Measurements from ENCODE around the gene ZBED6.

The ZBED6 gene

GRCh38 chr1:203763505-203763904 is 31.9 kb upstream of the ZBED6 start:
- Histone ChIP-seq H3K9ac (ENCODE audit: low read length in 5 of 5) (no peak overlapping the region), H3K4me1 (ENCODE audit: control insufficient read depth in 5 of 5, insufficient read depth in 5 of 5, low read length in 5 of 5) (peaks cover 0 to 4% (median 3%) of the 10 kb centered on the region in 5 donors), H3K27me3 (ENCODE audit: control insufficient read depth in 5 of 5, insufficient read depth in 4 of 5, low read length in 5 of 5) (no peaks in the 10 kb centered on the region), H3K36me3 (ENCODE audit: control insufficient read depth in 5 of 5, insufficient read depth in 5 of 5, low read length in 5 of 5) (no peaks in the 10 kb centered on the region), H3K4me3 (ENCODE audit: low read depth in 1 of 5, low read length in 5 of 5) (no peak overlapping the region), H3K27ac (ENCODE audit: low read depth, low read length) (no peak overlapping the region), H3K9me3 (ENCODE audit: control insufficient read depth in 5 of 5, low read length in 5 of 5) (no peaks in the 10 kb centered on the region)

GRCh38 chr1:203764105-203765028 is 31.1 kb upstream of the ZBED6 start:
- Histone ChIP-seq H3K4me1 (ENCODE audit: control insufficient read depth in 5 of 5, insufficient read depth in 5 of 5, low read length in 5 of 5) (peaks cover 0 to 10% (median 9%) of the 10 kb centered on the region in 5 donors), H3K4me3 (ENCODE audit: low read depth in 1 of 5, low read length in 5 of 5) (no peak overlapping the region), H3K27me3 (ENCODE audit: control insufficient read depth in 5 of 5, insufficient read depth in 4 of 5, low read length in 5 of 5) (no peaks in the 10 kb centered on the region), H3K27ac (ENCODE audit: low read depth, low read length) (no peak overlapping the region), H3K9me3 (ENCODE audit: control insufficient read depth in 5 of 5, low read length in 5 of 5) (no peaks in the 10 kb centered on the region), H3K36me3 (ENCODE audit: control insufficient read depth in 5 of 5, insufficient read depth in 5 of 5, low read length in 5 of 5) (no peaks in the 10 kb centered on the region), H3K9ac (ENCODE audit: low read length in 5 of 5) (no peak overlapping the region)

GRCh38 chr1:203765029-203765837 is 30.2 kb upstream of the ZBED6 start, which contains the start of gene LAX1:
Gene LAX1, plus strand, starts transcription at chr1:203765183. Its CDS starts 383 bp downstream, at chr1:203765566.
- Histone ChIP-seq H3K4me3 (ENCODE audit: low read depth in 1 of 5, low read length in 5 of 5) (peak within 1 kb of the TSS in 2 of 5 donors; percentile 1 to 20), H3K27ac (ENCODE audit: low read depth, low read length) (no peak within 1 kb of the TSS), H3K36me3 (ENCODE audit: control insufficient read depth in 5 of 5, insufficient read depth in 5 of 5, low read length in 5 of 5) (no peaks in the 10 kb centered on the region), H3K9me3 (ENCODE audit: control insufficient read depth in 5 of 5, low read length in 5 of 5) (no peaks in the 10 kb centered on the region), H3K27me3 (ENCODE audit: control insufficient read depth in 5 of 5, insufficient read depth in 4 of 5, low read length in 5 of 5) (no peaks in the 10 kb centered on the region), H3K9ac (ENCODE audit: low read length in 5 of 5) (no peak within 1 kb of the TSS), H3K4me1 (ENCODE audit: control insufficient read depth in 5 of 5, insufficient read depth in 5 of 5, low read length in 5 of 5) (peaks cover 2 to 14% (median 14%) of the 10 kb centered on the region in 5 donors)

- no peaks in the 10 kb centered on the region for H3K9me3 ChIP-seq (ENCODE audit: control insufficient read depth in 5 of 5, low read length in 5 of 5)
- no peak overlapping the region for H3K9ac ChIP-seq (ENCODE audit: low read length in 5 of 5)
- peaks cover 2 to 24% (median 14%) of the 10 kb centered on the region in 5 donors for H3K4me1 ChIP-seq (ENCODE audit: control insufficient read depth in 5 of 5, insufficient read depth in 5 of 5, low read length in 5 of 5)
- no peaks in the 10 kb centered on the region for H3K36me3 ChIP-seq (ENCODE audit: control insufficient read depth in 5 of 5, insufficient read depth in 5 of 5, low read length in 5 of 5)
- no peak overlapping the region for H3K4me3 ChIP-seq (ENCODE audit: low read depth in 1 of 5, low read length in 5 of 5)
- no peaks in the 10 kb centered on the region for H3K27me3 ChIP-seq (ENCODE audit: control insufficient read depth in 5 of 5, insufficient read depth in 4 of 5, low read length in 5 of 5)
- no peak overlapping the region for H3K27ac ChIP-seq (ENCODE audit: low read depth, low read length)
Measured at GRCh38 chr1:203768256-203768655, 27.2 kb upstream of the ZBED6 start.

DNA sequence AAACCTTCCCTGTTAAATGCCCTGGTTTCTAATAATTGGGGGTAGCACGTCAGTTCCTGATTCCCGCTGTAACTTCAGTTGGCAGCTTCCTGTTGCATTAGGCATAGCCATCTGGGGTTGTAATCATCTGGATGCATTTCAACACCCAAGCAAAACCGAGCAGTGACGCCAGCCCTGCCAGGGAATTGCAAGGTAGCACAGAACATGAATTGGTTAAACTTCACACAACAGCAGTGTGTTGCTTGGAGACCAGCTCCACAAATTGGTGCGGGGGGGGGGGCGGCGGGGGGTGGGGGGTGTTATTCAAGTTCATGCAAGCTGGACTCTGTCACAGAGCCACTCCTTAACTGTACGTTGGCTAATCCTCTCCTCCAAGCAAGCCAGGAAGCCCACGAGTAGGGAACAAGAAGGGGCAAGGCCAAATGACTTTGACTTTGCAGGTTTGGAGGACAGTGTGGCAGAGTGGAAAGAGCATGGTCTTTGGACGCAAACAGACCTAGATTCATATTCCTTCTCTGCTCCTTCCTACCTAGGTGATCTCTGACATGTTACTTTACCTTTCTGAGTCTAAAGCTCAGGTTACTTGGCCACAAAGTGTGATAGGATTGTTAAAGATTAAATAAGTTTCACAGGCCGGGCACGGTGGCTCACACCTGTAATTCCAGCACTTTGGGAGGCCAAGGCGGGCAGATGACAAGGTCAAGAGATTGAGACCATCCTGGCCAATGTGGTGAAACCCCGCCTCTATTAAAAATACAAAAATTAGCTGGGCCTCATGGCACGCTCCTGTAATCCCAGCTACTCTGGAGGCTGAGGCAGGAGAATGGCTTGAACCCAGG is 25.7 kb upstream of the ZBED6 start:
- H3K36me3 ChIP-seq (ENCODE audit: control insufficient read depth in 5 of 5, insufficient read depth in 5 of 5, low read length in 5 of 5) = no peaks in the 10 kb centered on the region
- H3K27me3 ChIP-seq (ENCODE audit: control insufficient read depth in 5 of 5, insufficient read depth in 4 of 5, low read length in 5 of 5) = no peaks in the 10 kb centered on the region
- no peak overlapping the region for H3K9ac ChIP-seq (ENCODE audit: low read length in 5 of 5)
- H3K4me3 ChIP-seq (ENCODE audit: low read depth in 1 of 5, low read length in 5 of 5) = peak overlapping the region in 3 of 5 donors; percentile 32 to 38 (median 36)
- H3K4me1 ChIP-seq (ENCODE audit: control insufficient read depth in 5 of 5, insufficient read depth in 5 of 5, low read length in 5 of 5) = peaks cover 2 to 24% (median 14%) of the 10 kb centered on the region in 5 donors
- no peaks in the 10 kb centered on the region for H3K9me3 ChIP-seq (ENCODE audit: control insufficient read depth in 5 of 5, low read length in 5 of 5)
- no peak overlapping the region for H3K27ac ChIP-seq (ENCODE audit: low read depth, low read length)

DNA sequence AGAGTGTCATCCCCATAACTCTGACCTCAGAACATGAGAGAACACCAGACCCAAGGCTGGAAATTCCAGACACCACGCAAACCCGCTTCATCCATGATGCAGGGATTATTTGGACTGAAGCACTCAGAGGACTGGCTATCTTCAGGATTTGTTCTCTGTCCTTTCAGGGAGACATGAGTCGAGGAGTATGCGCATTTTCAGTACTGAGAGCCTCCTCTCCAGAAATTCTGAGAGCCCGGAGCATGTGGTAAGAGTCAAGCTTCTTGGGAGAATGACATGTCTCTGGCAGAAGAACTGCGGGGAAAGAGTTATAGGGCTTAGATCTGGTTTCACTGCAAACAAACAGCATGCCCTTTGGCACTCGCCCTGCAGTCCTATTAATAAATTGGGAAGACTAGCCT is 23.5 kb upstream of the ZBED6 start:
- Histone ChIP-seq H3K9ac (ENCODE audit: low read length in 5 of 5) (no peak overlapping the region), H3K27ac (ENCODE audit: low read depth, low read length) (no peak overlapping the region), H3K27me3 (ENCODE audit: control insufficient read depth in 5 of 5, insufficient read depth in 4 of 5, low read length in 5 of 5) (no peaks in the 10 kb centered on the region), H3K9me3 (ENCODE audit: control insufficient read depth in 5 of 5, low read length in 5 of 5) (no peaks in the 10 kb centered on the region), H3K36me3 (ENCODE audit: control insufficient read depth in 5 of 5, insufficient read depth in 5 of 5, low read length in 5 of 5) (no peaks in the 10 kb centered on the region), H3K4me3 (ENCODE audit: low read depth in 1 of 5, low read length in 5 of 5) (no peak overlapping the region), H3K4me1 (ENCODE audit: control insufficient read depth in 5 of 5, insufficient read depth in 5 of 5, low read length in 5 of 5) (peaks cover 2 to 24% (median 14%) of the 10 kb centered on the region in 5 donors)

DNA sequence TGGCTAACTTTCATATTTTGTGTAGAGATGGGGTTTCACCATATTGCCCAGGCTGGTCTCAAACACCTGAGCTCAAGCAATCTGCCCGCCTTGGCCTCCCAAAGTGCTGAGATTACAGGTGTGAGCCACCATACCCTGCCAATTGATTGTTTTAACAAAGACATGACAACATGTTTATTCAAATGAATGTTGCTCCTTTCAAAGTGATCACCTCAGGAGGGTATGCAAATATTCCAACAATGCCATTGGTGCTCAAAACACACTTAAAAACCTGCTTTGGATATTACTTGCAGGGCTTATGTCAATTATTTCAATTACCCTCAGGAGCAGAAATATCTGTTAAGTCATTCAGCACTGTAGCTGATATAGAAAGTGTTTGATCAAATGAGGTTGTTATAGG is 22.6 kb upstream of the ZBED6 start:
- H3K9me3 ChIP-seq (ENCODE audit: control insufficient read depth in 5 of 5, low read length in 5 of 5) = no peaks in the 10 kb centered on the region
- H3K4me1 ChIP-seq (ENCODE audit: control insufficient read depth in 5 of 5, insufficient read depth in 5 of 5, low read length in 5 of 5) = peaks cover 2 to 24% (median 14%) of the 10 kb centered on the region in 5 donors
- no peak overlapping the region for H3K4me3 ChIP-seq (ENCODE audit: low read depth in 1 of 5, low read length in 5 of 5)

DNA sequence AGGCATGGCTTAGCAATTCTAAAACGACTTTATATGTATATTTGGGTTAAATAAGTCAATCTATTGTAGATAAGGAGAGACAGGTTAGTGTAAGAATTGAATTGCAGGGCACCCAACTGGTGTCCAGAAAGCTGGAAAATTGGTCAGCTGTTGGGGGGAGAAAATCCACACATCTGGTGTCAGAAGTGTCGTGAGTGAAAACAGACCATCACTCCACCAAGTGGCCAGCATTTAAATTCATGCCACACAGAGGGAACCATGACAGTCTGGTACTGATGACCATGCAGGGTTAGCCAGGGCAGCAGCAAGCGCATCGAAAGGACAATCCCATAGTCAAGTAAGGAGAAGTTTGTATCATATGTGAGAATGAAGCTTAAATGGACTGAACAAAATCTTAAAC is 18.8 kb upstream of the ZBED6 start:
- no peaks in the 10 kb centered on the region for H3K9me3 ChIP-seq (ENCODE audit: control insufficient read depth in 5 of 5, low read length in 5 of 5)
- H3K4me1 ChIP-seq (ENCODE audit: control insufficient read depth in 5 of 5, insufficient read depth in 5 of 5, low read length in 5 of 5) = peaks cover 0 to 8% (median 0%) of the 10 kb centered on the region in 5 donors
- no peak overlapping the region for H3K9ac ChIP-seq (ENCODE audit: low read length in 5 of 5)
- H3K27me3 ChIP-seq (ENCODE audit: control insufficient read depth in 5 of 5, insufficient read depth in 4 of 5, low read length in 5 of 5) = no peaks in the 10 kb centered on the region
- no peaks in the 10 kb centered on the region for H3K36me3 ChIP-seq (ENCODE audit: control insufficient read depth in 5 of 5, insufficient read depth in 5 of 5, low read length in 5 of 5)
- H3K4me3 ChIP-seq (ENCODE audit: low read depth in 1 of 5, low read length in 5 of 5) = no peak overlapping the region
- no peak overlapping the region for H3K27ac ChIP-seq (ENCODE audit: low read depth, low read length)

More for the DNA sequence above, 22.6 kb upstream of the ZBED6 start:
- Histone ChIP-seq H3K36me3 (ENCODE audit: control insufficient read depth in 5 of 5, insufficient read depth in 5 of 5, low read length in 5 of 5) (no peaks in the 10 kb centered on the region), H3K27me3 (ENCODE audit: control insufficient read depth in 5 of 5, insufficient read depth in 4 of 5, low read length in 5 of 5) (no peaks in the 10 kb centered on the region), H3K27ac (ENCODE audit: low read depth, low read length) (no peak overlapping the region), H3K9ac (ENCODE audit: low read length in 5 of 5) (no peak overlapping the region)

DNA sequence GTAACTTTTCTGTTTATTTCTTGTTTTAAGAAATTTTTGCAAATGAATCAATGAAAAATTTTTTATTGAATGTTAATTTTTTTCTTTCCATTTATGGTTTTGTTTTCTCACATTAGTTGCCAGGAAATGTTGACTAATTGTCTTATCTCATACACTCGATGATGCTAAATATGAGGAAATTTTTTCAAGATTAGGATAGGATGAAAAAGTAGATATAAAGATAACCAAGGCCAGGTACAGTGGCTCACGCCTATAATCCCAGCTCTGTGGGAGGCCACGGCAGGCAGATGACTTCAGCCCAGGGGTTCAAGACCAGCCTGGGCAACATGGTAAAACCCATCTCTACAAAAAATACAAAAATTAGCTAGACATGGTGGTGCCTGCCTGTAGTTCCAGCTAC is 17.8 kb upstream of the ZBED6 start:
- no peak overlapping the region for H3K4me3 ChIP-seq (ENCODE audit: low read depth in 1 of 5, low read length in 5 of 5)
- no peak overlapping the region for H3K27ac ChIP-seq (ENCODE audit: low read depth, low read length)
- H3K9me3 ChIP-seq (ENCODE audit: control insufficient read depth in 5 of 5, low read length in 5 of 5) = no peaks in the 10 kb centered on the region
- no peaks in the 10 kb centered on the region for H3K27me3 ChIP-seq (ENCODE audit: control insufficient read depth in 5 of 5, insufficient read depth in 4 of 5, low read length in 5 of 5)
- no peaks in the 10 kb centered on the region for H3K4me1 ChIP-seq (ENCODE audit: control insufficient read depth in 5 of 5, insufficient read depth in 5 of 5, low read length in 5 of 5)
- H3K9ac ChIP-seq (ENCODE audit: low read length in 5 of 5) = no peak overlapping the region
- no peaks in the 10 kb centered on the region for H3K36me3 ChIP-seq (ENCODE audit: control insufficient read depth in 5 of 5, insufficient read depth in 5 of 5, low read length in 5 of 5)
